ENCODE data around the gene RAMP2.

RAMP2 gene

DNA sequence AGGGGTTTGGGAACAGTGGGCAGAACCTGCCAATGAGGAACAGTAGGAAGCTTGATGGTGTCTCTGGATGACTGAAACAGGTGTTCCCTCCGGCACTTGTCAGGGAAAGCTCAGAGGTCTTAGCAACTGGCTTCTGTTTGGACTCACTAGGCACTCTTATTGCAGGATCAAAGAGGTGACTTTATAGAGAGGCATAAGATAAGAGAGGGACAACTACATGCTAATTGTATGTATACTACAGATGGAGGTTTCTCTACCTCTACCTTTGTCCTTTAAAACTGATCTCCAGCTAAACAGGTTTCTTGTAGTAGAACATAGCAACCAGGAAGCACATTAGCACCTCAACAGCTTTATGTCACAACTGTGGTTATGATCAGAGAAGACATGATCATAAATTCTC, 45.2 kb downstream of the RAMP2 start:
- no peak overlapping the region for H3K4me3 ChIP-seq
- no peak overlapping the region for H3K9ac ChIP-seq (ENCODE audit: insufficient read length)
- peaks cover 5% of the 10 kb centered on the region; the same call in 1 of the 2 replicates for H3K36me3 ChIP-seq (ENCODE audit: insufficient read depth, low read length)
- no peak overlapping the region for H3K27ac ChIP-seq
- DNase-seq (ENCODE audit: low read depth, low spot score) = no peak
- no peak for TF ChIP-seq FOXP2 (optimal IDR thresholded peaks at IDR 0.05; ENCODE audit: control extremely low read depth, extremely low read length, insufficient read depth)
- no peak for TF ChIP-seq EZH2 (IDR thresholded peaks at IDR 0.05)
- no peak for TF ChIP-seq POLR2AphosphoS5 (IDR thresholded peaks at IDR 0.05; ENCODE audit: borderline replicate concordance, low read depth, low read length)
- H3K9me3 ChIP-seq (ENCODE audit: low read depth, low read length) = no peaks in the 10 kb centered on the region

DNA sequence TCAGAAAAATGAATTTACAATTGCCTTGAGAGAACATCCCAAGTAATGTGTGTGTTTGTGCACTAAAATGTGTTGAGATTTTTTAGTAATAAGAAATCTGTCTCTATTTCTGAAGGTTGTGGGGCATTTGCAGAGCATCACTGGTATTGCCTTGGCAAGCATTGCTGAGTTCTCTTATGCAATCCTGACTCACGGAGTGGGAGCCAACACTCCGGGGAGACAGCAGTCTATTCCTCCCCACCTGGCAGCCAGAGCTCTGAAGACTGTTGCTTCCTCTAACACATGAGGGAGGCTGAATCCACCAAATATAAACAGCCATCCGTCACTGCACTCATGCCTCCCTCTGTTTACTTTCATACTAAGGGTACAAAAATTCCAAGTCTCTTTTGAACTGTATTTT, 48.2 kb downstream of the RAMP2 start:
- no peak for TF ChIP-seq POLR2AphosphoS5 (IDR thresholded peaks at IDR 0.05; ENCODE audit: borderline replicate concordance, low read depth, low read length)
- Histone ChIP-seq H3K4me3 (no peak overlapping the region), H3K27ac (no peak overlapping the region), H3K36me3 (ENCODE audit: insufficient read depth, low read length) (peaks cover 21% of the 10 kb centered on the region), H3K9me3 (ENCODE audit: low read depth, low read length) (no peaks in the 10 kb centered on the region), H3K9ac (ENCODE audit: insufficient read length) (no peak overlapping the region)
- no peak for DNase-seq (ENCODE audit: low read depth, low spot score)
